HEK293 (cell line): ENCODE data around the gene SEZ6L.

Source experiments
- BCL11A ChIP-seq: fragments of 450-650 bp; formaldehyde crosslinking; IDR thresholded peaks from 2 replicates; pipeline ENCODE4 v1.5.1; 2016; ENCODE audit warnings: low read depth, missing biosample characterization, missing genetic modification characterization
- CTCF ChIP-seq: fragments of 450-650 bp; formaldehyde crosslinking; IDR thresholded peaks from 2 replicates; pipeline ENCODE4 v1.5.1; 2016; ENCODE audit warnings: missing biosample characterization, missing genetic modification characterization
- GLIS2 ChIP-seq: fragments of 450-650 bp; formaldehyde crosslinking; IDR thresholded peaks from 2 replicates; pipeline ENCODE4 v1.5.1; 2016; ENCODE audit warnings: missing biosample characterization, missing genetic modification characterization
- TF ChIP-seq, protein P1 (sequence below): fragments of 450-650 bp; formaldehyde crosslinking; IDR thresholded peaks from 2 replicates; pipeline ENCODE4 v1.5.1; 2017; ENCODE audit warnings: missing biosample characterization, mild to moderate bottlenecking, missing genetic modification characterization, moderate library complexity

DNA sequence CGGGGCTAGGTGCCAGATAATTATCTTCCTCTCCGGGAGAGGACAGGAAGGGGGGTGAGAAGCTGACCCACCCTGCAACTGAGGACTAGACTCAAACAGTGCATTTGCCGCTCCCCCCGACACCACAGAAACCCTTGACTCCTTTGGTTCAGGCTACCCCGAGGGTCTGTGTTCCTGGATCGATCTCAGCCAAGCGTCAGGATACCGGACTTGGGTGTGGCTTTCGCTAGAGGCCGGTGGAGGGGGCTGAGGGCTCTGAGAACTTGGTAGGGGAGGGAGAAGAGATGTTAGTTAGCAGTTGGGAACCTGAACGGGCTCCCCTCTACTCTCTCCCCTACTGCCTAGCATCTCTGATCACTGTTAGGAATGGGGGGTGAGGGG lies 840 bp downstream of the SEZ6L start:
- TF ChIP-seq GLIS2 (tag by site-specific recombination) (no peak), CTCF (tag by site-specific recombination) (no peak), BCL11A (no peak)
- TF ChIP-seq, protein P1, sequence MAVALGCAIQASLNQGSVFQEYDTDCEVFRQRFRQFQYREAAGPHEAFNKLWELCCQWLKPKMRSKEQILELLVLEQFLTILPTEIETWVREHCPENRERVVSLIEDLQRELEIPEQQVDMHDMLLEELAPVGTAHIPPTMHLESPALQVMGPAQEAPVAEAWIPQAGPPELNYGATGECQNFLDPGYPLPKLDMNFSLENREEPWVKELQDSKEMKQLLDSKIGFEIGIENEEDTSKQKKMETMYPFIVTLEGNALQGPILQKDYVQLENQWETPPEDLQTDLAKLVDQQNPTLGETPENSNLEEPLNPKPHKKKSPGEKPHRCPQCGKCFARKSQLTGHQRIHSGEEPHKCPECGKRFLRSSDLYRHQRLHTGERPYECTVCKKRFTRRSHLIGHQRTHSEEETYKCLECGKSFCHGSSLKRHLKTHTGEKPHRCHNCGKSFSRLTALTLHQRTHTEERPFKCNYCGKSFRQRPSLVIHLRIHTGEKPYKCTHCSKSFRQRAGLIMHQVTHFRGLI (tag by site-specific recombination), result no peak
